Measurements from ENCODE around the gene ENTPD1. TPM values are rescaled to one million over a fixed set of nuclear protein-coding genes. Genes with fewer than 3 reads are reported as not detected.
A peak's percentile ranks its signal among the peaks of the same experiment; 100 is the strongest.

Gene ENTPD1, protein sequence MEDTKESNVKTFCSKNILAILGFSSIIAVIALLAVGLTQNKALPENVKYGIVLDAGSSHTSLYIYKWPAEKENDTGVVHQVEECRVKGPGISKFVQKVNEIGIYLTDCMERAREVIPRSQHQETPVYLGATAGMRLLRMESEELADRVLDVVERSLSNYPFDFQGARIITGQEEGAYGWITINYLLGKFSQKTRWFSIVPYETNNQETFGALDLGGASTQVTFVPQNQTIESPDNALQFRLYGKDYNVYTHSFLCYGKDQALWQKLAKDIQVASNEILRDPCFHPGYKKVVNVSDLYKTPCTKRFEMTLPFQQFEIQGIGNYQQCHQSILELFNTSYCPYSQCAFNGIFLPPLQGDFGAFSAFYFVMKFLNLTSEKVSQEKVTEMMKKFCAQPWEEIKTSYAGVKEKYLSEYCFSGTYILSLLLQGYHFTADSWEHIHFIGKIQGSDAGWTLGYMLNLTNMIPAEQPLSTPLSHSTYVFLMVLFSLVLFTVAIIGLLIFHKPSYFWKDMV
- total RNA-seq = 1 to 10 TPM; 4.4 to 4.6 TPM

DNA sequence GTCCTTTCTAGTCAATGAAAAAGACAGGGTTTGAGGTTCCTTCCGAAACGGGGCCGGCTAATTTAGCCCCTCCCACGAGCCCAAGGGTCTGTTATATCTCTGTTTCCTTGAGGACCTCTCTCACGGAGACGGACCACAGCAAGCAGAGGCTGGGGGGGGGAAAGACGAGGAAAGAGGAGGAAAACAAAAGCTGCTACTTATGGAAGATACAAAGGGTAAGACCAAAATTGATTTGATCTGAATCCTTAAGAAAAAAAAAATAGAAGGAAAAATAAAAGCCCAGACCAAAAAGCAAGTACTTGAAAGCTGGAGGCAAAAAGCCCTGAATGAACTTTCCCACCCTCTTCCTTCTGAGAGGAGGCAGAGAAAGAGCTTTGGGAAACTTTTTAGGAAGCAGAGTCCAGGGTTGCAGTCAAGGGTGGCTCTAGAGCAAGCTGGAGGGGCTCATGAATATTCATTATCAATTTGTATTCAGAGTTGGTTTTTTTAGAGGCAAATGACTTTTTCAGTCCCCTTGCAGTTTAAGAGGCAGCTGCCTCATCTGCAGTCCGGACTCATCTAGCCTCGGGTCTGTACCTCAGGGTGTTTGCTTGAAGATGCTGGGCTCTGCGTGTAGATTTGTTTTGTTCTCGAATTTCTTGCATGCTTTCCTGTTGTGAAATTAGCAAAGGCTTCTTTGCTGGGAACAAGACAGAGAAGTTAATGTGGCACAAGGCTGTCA lies at the start of gene ENTPD1:
TSS of gene ENTPD1 (plus strand) at position 123 of the 721 bp plus-strand sequence. CDS start at position 200, 77 bp downstream.
- no peak for ATAC-seq
- Mint-ChIP-seq H3K9me3 (no peaks in the 10 kb centered on the region), H3K27ac (peak within 1 kb of the TSS; percentile 34), H3K36me3 (ENCODE audit: low read depth) (no peaks in the 10 kb centered on the region), H3K27me3 (peaks cover 19% of the 10 kb centered on the region), H3K4me3 (peak within 1 kb of the TSS; percentile 58), H3K4me1 (ENCODE audit: low read depth) (peaks cover 6% of the 10 kb centered on the region)
- TF ChIP-seq, protein P1, sequence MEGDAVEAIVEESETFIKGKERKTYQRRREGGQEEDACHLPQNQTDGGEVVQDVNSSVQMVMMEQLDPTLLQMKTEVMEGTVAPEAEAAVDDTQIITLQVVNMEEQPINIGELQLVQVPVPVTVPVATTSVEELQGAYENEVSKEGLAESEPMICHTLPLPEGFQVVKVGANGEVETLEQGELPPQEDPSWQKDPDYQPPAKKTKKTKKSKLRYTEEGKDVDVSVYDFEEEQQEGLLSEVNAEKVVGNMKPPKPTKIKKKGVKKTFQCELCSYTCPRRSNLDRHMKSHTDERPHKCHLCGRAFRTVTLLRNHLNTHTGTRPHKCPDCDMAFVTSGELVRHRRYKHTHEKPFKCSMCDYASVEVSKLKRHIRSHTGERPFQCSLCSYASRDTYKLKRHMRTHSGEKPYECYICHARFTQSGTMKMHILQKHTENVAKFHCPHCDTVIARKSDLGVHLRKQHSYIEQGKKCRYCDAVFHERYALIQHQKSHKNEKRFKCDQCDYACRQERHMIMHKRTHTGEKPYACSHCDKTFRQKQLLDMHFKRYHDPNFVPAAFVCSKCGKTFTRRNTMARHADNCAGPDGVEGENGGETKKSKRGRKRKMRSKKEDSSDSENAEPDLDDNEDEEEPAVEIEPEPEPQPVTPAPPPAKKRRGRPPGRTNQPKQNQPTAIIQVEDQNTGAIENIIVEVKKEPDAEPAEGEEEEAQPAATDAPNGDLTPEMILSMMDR (IDR thresholded peaks at IDR 0.05) = no peak
- POLR2A ChIA-PET = no interaction called here
- CTCF ChIA-PET = interaction anchor here (0.7 to 2.4 kb wide), 4 partner anchors 14 to 85 kb away, joined by 3 to 7 read pairs (median 6); partner anchors contain the start of gene TCTN3
- DNase-seq = no peak
- intact Hi-C loops (cut with micrococcal nuclease) = no loop called here

DNA sequence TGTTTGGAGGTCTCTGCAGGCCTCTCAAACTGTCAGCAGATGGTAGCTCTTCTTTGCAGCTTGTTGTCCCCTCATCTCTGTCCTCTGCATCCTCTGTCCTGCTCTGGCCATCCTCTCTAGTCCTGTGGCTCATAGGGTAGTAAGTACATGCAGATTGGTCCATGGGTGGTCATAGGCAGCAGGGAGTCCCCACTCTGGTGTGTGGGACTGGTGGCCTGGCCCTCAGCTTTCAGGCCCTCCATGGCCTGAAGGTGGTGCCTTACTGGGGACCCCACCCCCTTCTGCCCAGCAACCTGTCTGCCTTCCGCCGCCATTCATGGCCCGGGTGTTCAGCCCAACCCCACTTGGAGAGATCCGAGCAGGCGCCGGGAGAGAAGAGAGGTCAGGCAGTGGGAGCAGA lies 49.4 kb upstream of the ENTPD1 start:
- no peaks in the 10 kb centered on the region for H3K9me3 Mint-ChIP-seq
- H3K4me3 Mint-ChIP-seq = no peak overlapping the region
- H3K27ac Mint-ChIP-seq = no peak overlapping the region
- ChIA-PET POLR2A (no interaction called here), CTCF (interaction anchor here (3.5 kb wide), 1 partner anchor 12 kb away, joined by 16 read pairs; the partner anchor contains the start of gene TCTN3)
- no peaks in the 10 kb centered on the region for H3K27me3 Mint-ChIP-seq
- ATAC-seq (no peak), DNase-seq (no peak)
- H3K36me3 Mint-ChIP-seq (ENCODE audit: low read depth) = no peaks in the 10 kb centered on the region
- intact Hi-C loops (cut with micrococcal nuclease) = no loop called here
- no peaks in the 10 kb centered on the region for H3K4me1 Mint-ChIP-seq (ENCODE audit: low read depth)
- TF ChIP-seq, protein P1 (IDR thresholded peaks at IDR 0.05) = no peak

- Mint-ChIP-seq H3K4me1 (ENCODE audit: low read depth) (no peaks in the 10 kb centered on the region), H3K27me3 (no peaks in the 10 kb centered on the region), H3K4me3 (no peak overlapping the region), H3K36me3 (ENCODE audit: low read depth) (no peaks in the 10 kb centered on the region), H3K9me3 (no peaks in the 10 kb centered on the region), H3K27ac (no peak overlapping the region)
- ChIA-PET POLR2A (no interaction called here), CTCF (interaction anchor here (3.5 kb wide), 1 partner anchor 13 kb away, joined by 16 read pairs; the partner anchor contains the start of gene TCTN3)
- ATAC-seq (no peak), DNase-seq (no peak)
- intact Hi-C loops (cut with micrococcal nuclease) = no loop called here
- TF ChIP-seq, protein P1 (IDR thresholded peaks at IDR 0.05) = no peak
These were observed 49.0 kb upstream of the ENTPD1 start for GRCh38 chr10:95706990-95707389.

- Mint-ChIP-seq H3K9me3 (no peaks in the 10 kb centered on the region), H3K27me3 (no peaks in the 10 kb centered on the region), H3K36me3 (ENCODE audit: low read depth) (no peaks in the 10 kb centered on the region), H3K4me1 (ENCODE audit: low read depth) (no peaks in the 10 kb centered on the region), H3K27ac (no peak overlapping the region), H3K4me3 (no peak overlapping the region)
- ChIA-PET POLR2A (no interaction called here), CTCF (no interaction called here)
- TF ChIP-seq, protein P1 (IDR thresholded peaks at IDR 0.05) = no peak
- intact Hi-C loops (cut with micrococcal nuclease) = no loop called here
- no peak for DNase-seq
- no peak for ATAC-seq
These were observed 44.5 kb upstream of the ENTPD1 start for GRCh38 chr10:95711492-95711891.
